ENCODE measurements around the gene ATP6V0D1.
A peak's percentile ranks its signal among the peaks of the same experiment; 100 is the strongest.

Gene ATP6V0D1

GRCh38 chr16:67445913-67446907 is 34.7 kb downstream of the ATP6V0D1 start:
- H3K4me3 Mint-ChIP-seq = no peak overlapping the region
- no peak overlapping the region for H3K27ac Mint-ChIP-seq
- no peaks in the 10 kb centered on the region for H3K9me3 Mint-ChIP-seq
- no peaks in the 10 kb centered on the region for H3K27me3 Mint-ChIP-seq
- no peaks in the 10 kb centered on the region for H3K4me1 Mint-ChIP-seq
- no peaks in the 10 kb centered on the region for H3K36me3 Mint-ChIP-seq

- Mint-ChIP-seq H3K27ac (no peak overlapping the region), H3K36me3 (no peaks in the 10 kb centered on the region), H3K4me1 (no peaks in the 10 kb centered on the region)
Observed at GRCh38 chr16:67445441-67445912, 35.5 kb downstream of the ATP6V0D1 start.

GRCh38 chr16:67445126-67445426 is 35.9 kb downstream of the ATP6V0D1 start:
- H3K27ac Mint-ChIP-seq = peak overlapping the region; percentile 41
- H3K27me3 Mint-ChIP-seq = no peaks in the 10 kb centered on the region
- no peaks in the 10 kb centered on the region for H3K4me1 Mint-ChIP-seq
- no peaks in the 10 kb centered on the region for H3K36me3 Mint-ChIP-seq
- no peaks in the 10 kb centered on the region for H3K9me3 Mint-ChIP-seq
- H3K4me3 Mint-ChIP-seq = no peak overlapping the region

More at GRCh38 chr16:67445441-67445912, 35.5 kb downstream of the ATP6V0D1 start:
- H3K4me3 Mint-ChIP-seq = no peak overlapping the region
- no peaks in the 10 kb centered on the region for H3K9me3 Mint-ChIP-seq
- no peaks in the 10 kb centered on the region for H3K27me3 Mint-ChIP-seq

- Mint-ChIP-seq H3K36me3 (no peaks in the 10 kb centered on the region), H3K27ac (peak overlapping the region; percentile 41)
Observed at GRCh38 chr16:67444259-67445125, 36.5 kb downstream of the ATP6V0D1 start.

GRCh38 chr16:67443265-67443664 is 37.7 kb downstream of the ATP6V0D1 start:
- no peak overlapping the region for H3K27ac Mint-ChIP-seq
- no peaks in the 10 kb centered on the region for H3K4me1 Mint-ChIP-seq
- no peak overlapping the region for H3K4me3 Mint-ChIP-seq
- no peaks in the 10 kb centered on the region for H3K36me3 Mint-ChIP-seq
- no peaks in the 10 kb centered on the region for H3K9me3 Mint-ChIP-seq
- no peaks in the 10 kb centered on the region for H3K27me3 Mint-ChIP-seq

More at GRCh38 chr16:67444259-67445125, 36.5 kb downstream of the ATP6V0D1 start:
- no peak overlapping the region for H3K4me3 Mint-ChIP-seq
- no peaks in the 10 kb centered on the region for H3K4me1 Mint-ChIP-seq
- no peaks in the 10 kb centered on the region for H3K9me3 Mint-ChIP-seq
- H3K27me3 Mint-ChIP-seq = no peaks in the 10 kb centered on the region

- Mint-ChIP-seq H3K4me1 (no peaks in the 10 kb centered on the region), H3K9me3 (no peaks in the 10 kb centered on the region), H3K36me3 (no peaks in the 10 kb centered on the region), H3K27me3 (no peaks in the 10 kb centered on the region), H3K4me3 (no peak overlapping the region), H3K27ac (no peak overlapping the region)
Observed at GRCh38 chr16:67442581-67443255, 38.2 kb downstream of the ATP6V0D1 start.

- no peak overlapping the region for H3K4me3 Mint-ChIP-seq
- no peaks in the 10 kb centered on the region for H3K36me3 Mint-ChIP-seq
- no peaks in the 10 kb centered on the region for H3K9me3 Mint-ChIP-seq
- H3K27me3 Mint-ChIP-seq = no peaks in the 10 kb centered on the region
- H3K4me1 Mint-ChIP-seq = no peaks in the 10 kb centered on the region
- H3K27ac Mint-ChIP-seq = no peak overlapping the region
Observed at GRCh38 chr16:67441907-67442306, 39.0 kb downstream of the ATP6V0D1 start.

- Mint-ChIP-seq H3K36me3 (no peaks in the 10 kb centered on the region), H3K9me3 (no peaks in the 10 kb centered on the region), H3K27ac (no peak overlapping the region), H3K27me3 (no peaks in the 10 kb centered on the region), H3K4me1 (no peaks in the 10 kb centered on the region), H3K4me3 (no peak overlapping the region)
Observed at GRCh38 chr16:67441271-67441753, 39.6 kb downstream of the ATP6V0D1 start.

- Mint-ChIP-seq H3K4me3 (no peak overlapping the region), H3K27ac (no peak overlapping the region), H3K36me3 (no peaks in the 10 kb centered on the region), H3K9me3 (no peaks in the 10 kb centered on the region), H3K27me3 (no peaks in the 10 kb centered on the region), H3K4me1 (no peaks in the 10 kb centered on the region)
Observed at GRCh38 chr16:67438824-67439393, 42.0 kb downstream of the ATP6V0D1 start.

- Mint-ChIP-seq H3K27me3 (no peaks in the 10 kb centered on the region), H3K27ac (no peak overlapping the region), H3K36me3 (no peaks in the 10 kb centered on the region), H3K4me1 (no peaks in the 10 kb centered on the region), H3K9me3 (no peaks in the 10 kb centered on the region), H3K4me3 (no peak overlapping the region)
Observed at GRCh38 chr16:67438098-67438791, 42.7 kb downstream of the ATP6V0D1 start.

- peaks cover under 1% of the 10 kb centered on the region for H3K27me3 Mint-ChIP-seq
- H3K27ac Mint-ChIP-seq = no peak overlapping the region
- no peaks in the 10 kb centered on the region for H3K36me3 Mint-ChIP-seq
- H3K4me1 Mint-ChIP-seq = no peaks in the 10 kb centered on the region
- H3K9me3 Mint-ChIP-seq = no peaks in the 10 kb centered on the region
- no peak overlapping the region for H3K4me3 Mint-ChIP-seq
Observed at GRCh38 chr16:67437513-67437912, 43.4 kb downstream of the ATP6V0D1 start.

GRCh38 chr16:67436640-67437193 is 44.2 kb downstream of the ATP6V0D1 start:
- Mint-ChIP-seq H3K9me3 (no peaks in the 10 kb centered on the region), H3K4me1 (no peaks in the 10 kb centered on the region), H3K36me3 (no peaks in the 10 kb centered on the region), H3K27me3 (peaks cover 4% of the 10 kb centered on the region), H3K27ac (no peak overlapping the region), H3K4me3 (no peak overlapping the region)

- Mint-ChIP-seq H3K36me3 (no peaks in the 10 kb centered on the region), H3K27ac (no peak overlapping the region), H3K27me3 (peaks cover 4% of the 10 kb centered on the region), H3K4me1 (no peaks in the 10 kb centered on the region), H3K4me3 (no peak overlapping the region), H3K9me3 (no peaks in the 10 kb centered on the region)
Observed at GRCh38 chr16:67435758-67436164, 45.2 kb downstream of the ATP6V0D1 start.

- Mint-ChIP-seq H3K27ac (no peak overlapping the region), H3K9me3 (no peaks in the 10 kb centered on the region), H3K27me3 (peaks cover 17% of the 10 kb centered on the region), H3K4me3 (no peak overlapping the region), H3K36me3 (no peaks in the 10 kb centered on the region), H3K4me1 (peaks cover 3% of the 10 kb centered on the region)
Observed at GRCh38 chr16:67433131-67433719, 47.7 kb downstream of the ATP6V0D1 start.

Measured in activated naive CD4-positive, alpha-beta T cell treated with anti-CD3 and anti-CD28 coated beads, Interleukin-2, amount 50 U/mL, for 24 hours (primary cell).